Lower lobe of right lung (tissue), 2 donors: ENCODE results near the gene ITGB7. TPM values are rescaled to one million over a fixed set of nuclear protein-coding genes. Genes with fewer than 3 reads are reported as not detected.

ENCODE experiments used
- ATAC-seq, 2 donors: fragments of 200-7000 bp; cut with Tn5 transposase; one replicate each; pipeline ENCODE4 v1.9.1; 2020 to 2022; ENCODE audit warnings: mild to moderate bottlenecking in 2 of 2, moderate library complexity in 2 of 2
- DNase-seq: peaks from one replicate; pipeline ENCODE4 v3.0.0-alpha.2; 2020
- H3K27ac ChIP-seq: fragments of 200-600 bp; one replicate; pipeline ENCODE4 v1.8.0; 2022
- H3K27me3 ChIP-seq: fragments of 200-600 bp; one replicate; pipeline ENCODE4 v1.8.0; 2022; ENCODE audit warnings: low read depth
- H3K36me3 ChIP-seq: fragments of 200-600 bp; one replicate; pipeline ENCODE4 v1.8.0; 2022; ENCODE audit warnings: mild to moderate bottlenecking
- H3K4me1 ChIP-seq: fragments of 200-600 bp; one replicate; pipeline ENCODE4 v1.8.0; 2022
- H3K4me3 ChIP-seq: fragments of 200-600 bp; one replicate; pipeline ENCODE4 v1.8.0; 2022; ENCODE audit warnings: mild to moderate bottlenecking
- H3K9me3 ChIP-seq: fragments of 200-600 bp; one replicate; pipeline ENCODE4 v1.8.0; 2022
- CTCF ChIP-seq: fragments of 200-600 bp; IDR thresholded peaks from one replicate; pipeline ENCODE4 v1.8.0; 2022; ENCODE audit warnings: antibody characterized with exemption, mild to moderate bottlenecking
- intact Hi-C: fragments of 100-400 bp; cut with DNase I; formaldehyde crosslinking; loops from one replicate; pipeline ENCODE4 v1.11.0; 2022
- total RNA-seq: library from RNA; stranded (reverse); fragmentation: NEBNext Ultra II Directional; extraction: Animal tissue kit (Norgen Biotek cat#: 25700); gene quantifications from one replicate; pipeline ENCODE4 v1.2.1, GENCODE V29; 2021
- donor health status: DM: no; HTN: yes; CAD: no; lungs with severe emphysema.

ITGB7 gene
- total RNA-seq, 1 donor from 2014 or later, result 9.7 TPM

GRCh38 chr12:53187145-53187899 lies 19.7 kb downstream of the ITGB7 start:
- H3K27ac ChIP-seq, result no peak overlapping the region
- H3K4me3 ChIP-seq, result no peak overlapping the region
- H3K36me3 ChIP-seq, result peaks cover 74% of the 10 kb centered on the region
- no peaks in the 10 kb centered on the region for H3K27me3 ChIP-seq
- H3K4me1 ChIP-seq, result peaks cover 25% of the 10 kb centered on the region
- intact Hi-C loops, result no loop called here
- no peaks in the 10 kb centered on the region for H3K9me3 ChIP-seq
- ATAC-seq (no peak), DNase-seq (no peak)
- TF ChIP-seq CTCF, result no peak

GRCh38 chr12:53186745-53187144 lies 20.3 kb downstream of the ITGB7 start:
- Histone ChIP-seq H3K4me1 (peaks cover 31% of the 10 kb centered on the region), H3K36me3 (peaks cover 79% of the 10 kb centered on the region), H3K27ac (no peak overlapping the region), H3K9me3 (no peaks in the 10 kb centered on the region), H3K27me3 (no peaks in the 10 kb centered on the region), H3K4me3 (no peak overlapping the region)
- ATAC-seq, result no peak
- DNase-seq, result no peak
- TF ChIP-seq CTCF, result no peak
- intact Hi-C loops, result no loop called here

- no peaks in the 10 kb centered on the region for H3K27me3 ChIP-seq
- H3K4me3 ChIP-seq, result no peak overlapping the region
- DNase-seq, result no peak
- peaks cover 74% of the 10 kb centered on the region for H3K36me3 ChIP-seq
- intact Hi-C loops, result no loop called here
- no peak for TF ChIP-seq CTCF
- H3K27ac ChIP-seq, result no peak overlapping the region
- peaks cover 39% of the 10 kb centered on the region for H3K4me1 ChIP-seq
- H3K9me3 ChIP-seq, result no peaks in the 10 kb centered on the region
- ATAC-seq, result no peak
Observed at GRCh38 chr12:53185582-53186153, 21.4 kb downstream of the ITGB7 start.

GRCh38 chr12:53184828-53185227 lies 22.2 kb downstream of the ITGB7 start:
- no peak overlapping the region for H3K27ac ChIP-seq
- no peak overlapping the region for H3K4me3 ChIP-seq
- intact Hi-C loops, result no loop called here
- no peaks in the 10 kb centered on the region for H3K27me3 ChIP-seq
- peaks cover 40% of the 10 kb centered on the region for H3K4me1 ChIP-seq
- DNase-seq (no peak), ATAC-seq (no peak)
- no peak for TF ChIP-seq CTCF
- peaks cover 74% of the 10 kb centered on the region for H3K36me3 ChIP-seq
- no peaks in the 10 kb centered on the region for H3K9me3 ChIP-seq

- ATAC-seq (no peak), DNase-seq (no peak)
- Histone ChIP-seq H3K27me3 (no peaks in the 10 kb centered on the region), H3K27ac (no peak overlapping the region), H3K4me3 (peak overlapping the region; percentile 79), H3K4me1 (peaks cover 47% of the 10 kb centered on the region), H3K36me3 (peaks cover 62% of the 10 kb centered on the region), H3K9me3 (no peaks in the 10 kb centered on the region)
- intact Hi-C loops, result no loop called here
- no peak for TF ChIP-seq CTCF
Observed at GRCh38 chr12:53182903-53183302, 24.1 kb downstream of the ITGB7 start.
